Endothelial cell of umbilical vein (primary cell): ENCODE data around the gene VPS25.

ENCODE experiments used
- CTCF ChIP-seq, 2 donors: IDR thresholded peaks; 1 replicate in 1 of 2; 2 replicates in 1 of 2; pipeline ENCODE4 v1.5.1; 2011; ENCODE audit warnings: low read length in 2 of 2, mild to moderate bottlenecking in 2 of 2, moderate library complexity in 2 of 2, control low read depth in 1 of 2, inconsistent platforms in 1 of 2, low read depth in 1 of 2; ENCODE audit not compliant: insufficient read depth in 1 of 2; ENCODE audit errors: extremely low read depth in 1 of 2
- FOS ChIP-seq: IDR thresholded peaks from 2 replicates; pipeline ENCODE4 v1.6.1; 2011; ENCODE audit warnings: mild to moderate bottlenecking, low read length, moderate library complexity, borderline replicate concordance; ENCODE audit not compliant: insufficient read depth
- GATA2 ChIP-seq: IDR thresholded peaks from 2 replicates; pipeline ENCODE4 v1.7.0; 2011; ENCODE audit warnings: low read depth, mild to moderate bottlenecking, moderate library complexity, mixed read lengths, low read length; ENCODE audit not compliant: insufficient read length, insufficient read depth
- JUN ChIP-seq: IDR thresholded peaks from 2 replicates; pipeline ENCODE4 v1.6.1; 2011; ENCODE audit warnings: borderline replicate concordance, low read depth; ENCODE audit not compliant: insufficient read length, insufficient read depth
- MAX ChIP-seq: IDR thresholded peaks from 2 replicates; pipeline ENCODE4 v1.6.1; 2011; ENCODE audit not compliant: insufficient read depth, insufficient read length
- POLR2A ChIP-seq: IDR thresholded peaks from 2 replicates; pipeline ENCODE4 v1.6.1; 2012; ENCODE audit warnings: low read depth, mild to moderate bottlenecking, control low read depth, low read length
- POLR2AphosphoS5 ChIP-seq: IDR thresholded peaks from 2 replicates; pipeline ENCODE4 v1.6.1; 2012; ENCODE audit warnings: low read depth, mild to moderate bottlenecking, control low read depth, low read length, moderate library complexity; ENCODE audit not compliant: insufficient read depth

GRCh38 chr17:42798383-42799380, 25.4 kb downstream of the VPS25 start, which contains the start of the genes CNTD1 and COA3:
- TF ChIP-seq CTCF (IDR thresholded peaks at IDR 0.05; ENCODE audit: extremely low read depth in 1 of 2, insufficient read depth in 1 of 2, low read depth in 1 of 2, low read length in 2 of 2) = no peak
- peak; percentile 80 for TF ChIP-seq POLR2AphosphoS5
- peak; percentile 84 for TF ChIP-seq POLR2A
- no peak for TF ChIP-seq JUN
- TF ChIP-seq FOS = no peak
- peak; percentile 53 for TF ChIP-seq MAX
- TF ChIP-seq GATA2 = no peak
